ENCODE measurements around the gene MAP3K6.
A peak's percentile ranks its signal among the peaks of the same experiment; 100 is the strongest.

Gene MAP3K6

GRCh38 chr1:27364696-27365371, 1.9 kb downstream of the MAP3K6 start:
- Histone ChIP-seq H4K91ac (ENCODE audit: low read depth, low read length) (peak overlapping the region; percentile 41), H3K4me3 (ENCODE audit: low read depth, low read length) (peak overlapping the region; percentile 20), H3K79me1 (ENCODE audit: low read length) (peaks cover 11% of the 10 kb centered on the region), H4K12ac (ENCODE audit: low read depth, low read length) (peak overlapping the region; percentile 6), H2BK120ac (ENCODE audit: insufficient read depth, low read length, poor library complexity) (peak overlapping the region; percentile 26), H3K9ac (ENCODE audit: low read length) (no peak overlapping the region), H3K4me2 (ENCODE audit: low read length) (peak overlapping the region; percentile 12), H3K79me2 (ENCODE audit: control insufficient read depth, insufficient read depth, low read length, poor library complexity) (peaks cover 1% of the 10 kb centered on the region), H2BK5ac (ENCODE audit: low read depth, low read length, poor library complexity) (no peak overlapping the region), H3K27ac (ENCODE audit: low read depth, low read length) (peak overlapping the region; percentile 50), H2AFZ (ENCODE audit: insufficient read depth, low read length, poor library complexity) (peak overlapping the region; percentile 32), H3K23ac (ENCODE audit: low read length) (no peak overlapping the region), H3K4ac (ENCODE audit: low read depth, low read length) (no peak overlapping the region), H2BK12ac (ENCODE audit: low read length) (peak overlapping the region; percentile 19), H3K14ac (ENCODE audit: low read length) (peak overlapping the region; percentile 0), H3K4me1 (ENCODE audit: control insufficient read depth in 1 of 2, insufficient read depth in 2 of 2, low read length in 2 of 2) (peaks cover 20 to 26% of the 10 kb centered on the region in 2 experiments), H2AK5ac (ENCODE audit: low read length) (no peak overlapping the region), H4K8ac (ENCODE audit: low read depth, low read length) (peak overlapping the region; percentile 0), H3K9me3 (ENCODE audit: insufficient read depth, low read depth, low read length) (peaks cover 8% of the 10 kb centered on the region), H3K18ac (ENCODE audit: low read length) (peak overlapping the region; percentile 37), H3K27me3 (ENCODE audit: insufficient read depth, low read length) (peaks cover 15% of the 10 kb centered on the region), H3K36me3 (ENCODE audit: control insufficient read depth in 1 of 2, insufficient read depth in 2 of 2, low read length in 2 of 2) (peaks cover 2 to 8% of the 10 kb centered on the region in 2 experiments)
- DNase-seq: peak; percentile 89 to 90
- no CpG with 5 or more reads among the region's 11 CpGs for WGBS (ENCODE audit: extremely low coverage, insufficient coverage, insufficient read length)

- no peak overlapping the region for H3K27ac ChIP-seq (ENCODE audit: low read depth, low read length)
- H3K9ac ChIP-seq (ENCODE audit: low read length): no peak overlapping the region
- peaks cover 21 to 26% of the 10 kb centered on the region in 2 experiments for H3K4me1 ChIP-seq (ENCODE audit: control insufficient read depth in 1 of 2, insufficient read depth in 2 of 2, low read length in 2 of 2)
- no peak overlapping the region for H2AK5ac ChIP-seq (ENCODE audit: low read length)
- peaks cover 11% of the 10 kb centered on the region for H3K79me1 ChIP-seq (ENCODE audit: low read length)
- no peak overlapping the region for H3K14ac ChIP-seq (ENCODE audit: low read length)
- H2AFZ ChIP-seq (ENCODE audit: insufficient read depth, low read length, poor library complexity): no peak overlapping the region
- no peak overlapping the region for H4K8ac ChIP-seq (ENCODE audit: low read depth, low read length)
- H3K4me3 ChIP-seq (ENCODE audit: low read depth, low read length): no peak overlapping the region
- peaks cover 11% of the 10 kb centered on the region for H3K9me3 ChIP-seq (ENCODE audit: insufficient read depth, low read depth, low read length)
- no peak for DNase-seq
- H3K27me3 ChIP-seq (ENCODE audit: insufficient read depth, low read length): peaks cover 18% of the 10 kb centered on the region
- H2BK5ac ChIP-seq (ENCODE audit: low read depth, low read length, poor library complexity): no peak overlapping the region
- no CpG with 5 or more reads among the region's 26 CpGs for WGBS (ENCODE audit: extremely low coverage, insufficient coverage, insufficient read length)
- H3K4ac ChIP-seq (ENCODE audit: low read depth, low read length): no peak overlapping the region
- no peak overlapping the region for H3K4me2 ChIP-seq (ENCODE audit: low read length)
- no peak overlapping the region for H4K91ac ChIP-seq (ENCODE audit: low read depth, low read length)
- no peak overlapping the region for H4K12ac ChIP-seq (ENCODE audit: low read depth, low read length)
- no peak overlapping the region for H3K23ac ChIP-seq (ENCODE audit: low read length)
- peaks cover 1% of the 10 kb centered on the region for H3K79me2 ChIP-seq (ENCODE audit: control insufficient read depth, insufficient read depth, low read length, poor library complexity)
- no peak overlapping the region for H2BK120ac ChIP-seq (ENCODE audit: insufficient read depth, low read length, poor library complexity)
- H3K36me3 ChIP-seq (ENCODE audit: control insufficient read depth in 1 of 2, insufficient read depth in 2 of 2, low read length in 2 of 2): peaks cover 2 to 8% of the 10 kb centered on the region in 2 experiments
- no peak overlapping the region for H2BK12ac ChIP-seq (ENCODE audit: low read length)
- no peak overlapping the region for H3K18ac ChIP-seq (ENCODE audit: low read length)
Observed at GRCh38 chr1:27363766-27364695, 2.7 kb downstream of the MAP3K6 start.

- H2AK5ac ChIP-seq (ENCODE audit: low read length): no peak overlapping the region
- no peak overlapping the region for H3K9ac ChIP-seq (ENCODE audit: low read length)
- no peak overlapping the region for H3K18ac ChIP-seq (ENCODE audit: low read length)
- peaks cover 18% of the 10 kb centered on the region for H3K27me3 ChIP-seq (ENCODE audit: insufficient read depth, low read length)
- H4K12ac ChIP-seq (ENCODE audit: low read depth, low read length): no peak overlapping the region
- H2BK120ac ChIP-seq (ENCODE audit: insufficient read depth, low read length, poor library complexity): no peak overlapping the region
- H3K79me1 ChIP-seq (ENCODE audit: low read length): peaks cover 8% of the 10 kb centered on the region
- no peak overlapping the region for H3K27ac ChIP-seq (ENCODE audit: low read depth, low read length)
- H2BK12ac ChIP-seq (ENCODE audit: low read length): no peak overlapping the region
- H3K36me3 ChIP-seq (ENCODE audit: control insufficient read depth in 1 of 2, insufficient read depth in 2 of 2, low read length in 2 of 2): peaks cover 2 to 17% of the 10 kb centered on the region in 2 experiments
- H3K23ac ChIP-seq (ENCODE audit: low read length): no peak overlapping the region
- H3K79me2 ChIP-seq (ENCODE audit: control insufficient read depth, insufficient read depth, low read length, poor library complexity): peaks cover 1% of the 10 kb centered on the region
- WGBS (ENCODE audit: extremely low coverage, insufficient coverage, insufficient read length): no CpG with 5 or more reads among the region's 8 CpGs
- H2BK5ac ChIP-seq (ENCODE audit: low read depth, low read length, poor library complexity): no peak overlapping the region
- H3K4me1 ChIP-seq (ENCODE audit: control insufficient read depth in 1 of 2, insufficient read depth in 2 of 2, low read length in 2 of 2): peaks cover 21 to 24% of the 10 kb centered on the region in 2 experiments
- no peak overlapping the region for H3K14ac ChIP-seq (ENCODE audit: low read length)
- H2AFZ ChIP-seq (ENCODE audit: insufficient read depth, low read length, poor library complexity): no peak overlapping the region
- H3K4me2 ChIP-seq (ENCODE audit: low read length): no peak overlapping the region
- no peak overlapping the region for H3K4me3 ChIP-seq (ENCODE audit: low read depth, low read length)
- H4K8ac ChIP-seq (ENCODE audit: low read depth, low read length): no peak overlapping the region
- H3K4ac ChIP-seq (ENCODE audit: low read depth, low read length): no peak overlapping the region
- no peak overlapping the region for H4K91ac ChIP-seq (ENCODE audit: low read depth, low read length)
- peaks cover 11% of the 10 kb centered on the region for H3K9me3 ChIP-seq (ENCODE audit: insufficient read depth, low read depth, low read length)
- no peak for DNase-seq
Observed at GRCh38 chr1:27361553-27361952, 5.2 kb downstream of the MAP3K6 start.

GRCh38 chr1:27361044-27361402, 5.7 kb downstream of the MAP3K6 start:
- Histone ChIP-seq H3K4me3 (ENCODE audit: low read depth, low read length) (no peak overlapping the region), H4K8ac (ENCODE audit: low read depth, low read length) (no peak overlapping the region), H3K18ac (ENCODE audit: low read length) (no peak overlapping the region), H2BK5ac (ENCODE audit: low read depth, low read length, poor library complexity) (no peak overlapping the region), H2BK120ac (ENCODE audit: insufficient read depth, low read length, poor library complexity) (no peak overlapping the region), H4K12ac (ENCODE audit: low read depth, low read length) (no peak overlapping the region), H3K4me2 (ENCODE audit: low read length) (peak overlapping the region; percentile 77), H3K9ac (ENCODE audit: low read length) (no peak overlapping the region), H3K27ac (ENCODE audit: low read depth, low read length) (no peak overlapping the region), H3K36me3 (ENCODE audit: control insufficient read depth in 1 of 2, insufficient read depth in 2 of 2, low read length in 2 of 2) (peaks cover 3 to 19% of the 10 kb centered on the region in 2 experiments), H3K79me1 (ENCODE audit: low read length) (peaks cover 7% of the 10 kb centered on the region), H4K91ac (ENCODE audit: low read depth, low read length) (no peak overlapping the region), H3K4ac (ENCODE audit: low read depth, low read length) (no peak overlapping the region), H3K4me1 (ENCODE audit: control insufficient read depth in 1 of 2, insufficient read depth in 2 of 2, low read length in 2 of 2) (peaks cover 21 to 24% of the 10 kb centered on the region in 2 experiments), H3K27me3 (ENCODE audit: insufficient read depth, low read length) (peaks cover 18% of the 10 kb centered on the region), H2AFZ (ENCODE audit: insufficient read depth, low read length, poor library complexity) (no peak overlapping the region), H3K9me3 (ENCODE audit: insufficient read depth, low read depth, low read length) (peaks cover 11% of the 10 kb centered on the region), H3K79me2 (ENCODE audit: control insufficient read depth, insufficient read depth, low read length, poor library complexity) (no peaks in the 10 kb centered on the region), H3K14ac (ENCODE audit: low read length) (no peak overlapping the region), H3K23ac (ENCODE audit: low read length) (no peak overlapping the region), H2BK12ac (ENCODE audit: low read length) (no peak overlapping the region), H2AK5ac (ENCODE audit: low read length) (no peak overlapping the region)
- no peak for DNase-seq
- no CpG with 5 or more reads among the region's 21 CpGs for WGBS (ENCODE audit: extremely low coverage, insufficient coverage, insufficient read length)
